Peyer's patch (tissue), 4 donors: ENCODE results near the gene CFDP1. TPM values are rescaled to one million over a fixed set of nuclear protein-coding genes. Genes with fewer than 3 reads are reported as not detected.
"Not testable (repeated sequence)": the region's sequence is repeated elsewhere in the genome, so short reads cannot be mapped to it uniquely, and the experiment has no call there.

Source experiments
- DNase-seq, 3 donors: peaks; one replicate each; pipeline ENCODE4 v3.0.0-alpha.2; 2017 to 2019
- H3K27ac ChIP-seq, 4 donors: fragments of 200-600 bp; sonication (generic); one replicate each; pipeline ENCODE4 v1.5.1; 2016 to 2019
- H3K27me3 ChIP-seq, 2 donors: fragments of 200-600 bp; sonication (generic); one replicate each; pipeline ENCODE4 v1.5.1; 2019
- H3K36me3 ChIP-seq, 3 donors: fragments of 200-600 bp; sonication (generic); one replicate each; pipeline ENCODE4 v1.5.1; 2016 to 2019
- H3K4me1 ChIP-seq, 4 donors: fragments of 200-600 bp; sonication (generic); one replicate each; pipeline ENCODE4 v1.5.1; 2016 to 2019
- H3K4me3 ChIP-seq, 4 donors: fragments of 200-600 bp; sonication (generic); 1 replicate in 3 of 4; 2 replicates in 1 of 4; pipeline ENCODE4 v1.5.1; 2016 to 2019; ENCODE audit warnings: mild to moderate bottlenecking in 1 of 4
- H3K9me3 ChIP-seq, 4 donors: fragments of 200-600 bp; sonication (generic); one replicate each; pipeline ENCODE4 v1.5.1; 2016 to 2019; ENCODE audit warnings: mild to moderate bottlenecking in 1 of 4
- CTCF ChIP-seq, 6 experiments: fragments of 450-650 bp in 4 of 6; fragments of 200-600 bp in 2 of 6; sonication (generic) in 1 of 6; IDR thresholded peaks; one replicate each; pipeline ENCODE4 v1.5.1; 2017 to 2019; ENCODE audit warnings: antibody characterized with exemption in 6 of 6, mild to moderate bottlenecking in 3 of 6, moderate library complexity in 1 of 6
- POLR2A ChIP-seq, 2 donors: fragments of 450-650 bp; IDR thresholded peaks; one replicate each; pipeline ENCODE4 v1.5.1; 2017; ENCODE audit warnings: antibody characterized with exemption in 2 of 2, mild to moderate bottlenecking in 2 of 2, moderate library complexity in 2 of 2
- total RNA-seq, 4 donors: library from RNA; depleted of rRNA; stranded (reverse); fragments of >200 nt; gene quantifications; one replicate each; pipeline ENCODE4 v1.1.0, GENCODE V29; 2016

The CFDP1 gene
- total RNA-seq, 4 donors from 2014 or later = 125 to 205 (median 156) TPM

GRCh38 chr16:75471723-75472633 lies 38.7 kb upstream of the CFDP1 start:
- no peaks in the 10 kb centered on the region for H3K4me1 ChIP-seq
- H3K9me3 ChIP-seq = no peaks in the 10 kb centered on the region
- H3K4me3 ChIP-seq = no peak overlapping the region
- DNase-seq = peak in 2 of 3 donors; percentile 38 to 82
- H3K36me3 ChIP-seq = no peaks in the 10 kb centered on the region
- no peaks in the 10 kb centered on the region for H3K27me3 ChIP-seq
- TF ChIP-seq CTCF (IDR thresholded peaks at IDR 0.05) (peak; percentile 32 to 89 (median 76)), POLR2A (IDR thresholded peaks at IDR 0.05) (no peak)
- no peak overlapping the region for H3K27ac ChIP-seq

GRCh38 chr16:75466760-75467159 lies 33.5 kb upstream of the CFDP1 start:
- DNase-seq = no peak
- Histone ChIP-seq H3K9me3 (no peaks in the 10 kb centered on the region), H3K4me1 (peaks cover 0 to 13% (median 1%) of the 10 kb centered on the region in 4 donors), H3K27ac (no peak overlapping the region), H3K36me3 (no peaks in the 10 kb centered on the region), H3K4me3 (no peak overlapping the region), H3K27me3 (no peaks in the 10 kb centered on the region)
- no peak for TF ChIP-seq POLR2A (IDR thresholded peaks at IDR 0.05)
- TF ChIP-seq CTCF (IDR thresholded peaks at IDR 0.05) = no peak

- peak within 1 kb of the TSS; percentile 96 to 98 (median 96) for H3K27ac ChIP-seq
- DNase-seq = peak; percentile 98 to 100 (median 100)
- no peaks in the 10 kb centered on the region for H3K36me3 ChIP-seq
- H3K27me3 ChIP-seq = no peaks in the 10 kb centered on the region
- peak; percentile 98 to 99 for TF ChIP-seq POLR2A (IDR thresholded peaks at IDR 0.05)
- TF ChIP-seq CTCF (IDR thresholded peaks at IDR 0.05) = peak; percentile 100
- H3K4me3 ChIP-seq = peak within 1 kb of the TSS; percentile 87 to 97 (median 94)
- peaks cover 0 to 35% (median 2%) of the 10 kb centered on the region in 4 donors for H3K4me1 ChIP-seq
- H3K9me3 ChIP-seq = no peaks in the 10 kb centered on the region
These were observed 31.0 kb upstream of the CFDP1 start, which contains the start of gene TMEM170A for GRCh38 chr16:75464122-75464918. TSS of gene TMEM170A (minus strand) at chr16:75464689. CDS start at chr16:75464600, 89 bp downstream.

GRCh38 chr16:75463389-75464121 lies 30.3 kb upstream of the CFDP1 start:
- not testable (repeated sequence) for H3K9me3 ChIP-seq, H3K27me3 ChIP-seq, H3K36me3 ChIP-seq
- peak overlapping the region; percentile 96 to 98 (median 96) for H3K27ac ChIP-seq
- peak in 1 of 3 donors; percentile 51 for DNase-seq
- H3K4me1 ChIP-seq = peaks cover 0 to 37% (median 2%) of the 10 kb centered on the region in 4 donors
- peak overlapping the region; percentile 87 to 97 (median 94) for H3K4me3 ChIP-seq

- no peaks in the 10 kb centered on the region for H3K9me3 ChIP-seq
- H3K4me1 ChIP-seq = peaks cover 0 to 43% (median 2%) of the 10 kb centered on the region in 4 donors
- H3K27ac ChIP-seq = peak overlapping the region in 1 of 4 donors; percentile 98
- H3K36me3 ChIP-seq = no peaks in the 10 kb centered on the region
- H3K4me3 ChIP-seq = peak overlapping the region in 2 of 4 donors; percentile 87 to 97
- H3K27me3 ChIP-seq = no peaks in the 10 kb centered on the region
- no peak for DNase-seq
- no peak for TF ChIP-seq POLR2A (IDR thresholded peaks at IDR 0.05)
- no peak for TF ChIP-seq CTCF (IDR thresholded peaks at IDR 0.05)
These were observed 29.5 kb upstream of the CFDP1 start for GRCh38 chr16:75462806-75463205.
